Measurements from ENCODE around the gene ATF1. TPM values are rescaled to one million over a fixed set of nuclear protein-coding genes. Genes with fewer than 3 reads are reported as not detected.

The ATF1 gene
- total RNA-seq, 1 donor from 2014 or later, result 30.3 TPM

GRCh38 chr12:50732591-50732990, 31.3 kb upstream of the ATF1 start:
- Mint-ChIP-seq H3K4me1 (ENCODE audit: unreplicated experiment) (no peaks in the 10 kb centered on the region), H3K4me3 (ENCODE audit: unreplicated experiment) (no peak overlapping the region), H3K27me3 (ENCODE audit: unreplicated experiment) (no peaks in the 10 kb centered on the region), H3K27ac (ENCODE audit: unreplicated experiment) (no peak overlapping the region), H3K9me3 (ENCODE audit: unreplicated experiment) (no peaks in the 10 kb centered on the region), H3K36me3 (ENCODE audit: unreplicated experiment) (peaks cover 42% of the 10 kb centered on the region)
- no peak for TF ChIP-seq CTCF (IDR thresholded peaks at IDR 0.05)
- DNase-seq (ENCODE audit: extremely low spot score, unreplicated experiment), result no peak

GRCh38 chr12:50733706-50734105, 30.2 kb upstream of the ATF1 start:
- Mint-ChIP-seq H3K27me3 (ENCODE audit: unreplicated experiment) (no peaks in the 10 kb centered on the region), H3K4me1 (ENCODE audit: unreplicated experiment) (no peaks in the 10 kb centered on the region), H3K36me3 (ENCODE audit: unreplicated experiment) (peaks cover 41% of the 10 kb centered on the region), H3K9me3 (ENCODE audit: unreplicated experiment) (no peaks in the 10 kb centered on the region), H3K4me3 (ENCODE audit: unreplicated experiment) (no peak overlapping the region), H3K27ac (ENCODE audit: unreplicated experiment) (no peak overlapping the region)
- no peak for DNase-seq (ENCODE audit: extremely low spot score, unreplicated experiment)
- no peak for TF ChIP-seq CTCF (IDR thresholded peaks at IDR 0.05)

GRCh38 chr12:50734409-50735263, 29.3 kb upstream of the ATF1 start:
- peak overlapping the region; percentile 61 for H3K27ac Mint-ChIP-seq (ENCODE audit: unreplicated experiment)
- H3K27me3 Mint-ChIP-seq (ENCODE audit: unreplicated experiment), result no peaks in the 10 kb centered on the region
- H3K36me3 Mint-ChIP-seq (ENCODE audit: unreplicated experiment), result peaks cover 43% of the 10 kb centered on the region
- peak; percentile 78 for TF ChIP-seq CTCF (IDR thresholded peaks at IDR 0.05)
- no peaks in the 10 kb centered on the region for H3K9me3 Mint-ChIP-seq (ENCODE audit: unreplicated experiment)
- no peak overlapping the region for H3K4me3 Mint-ChIP-seq (ENCODE audit: unreplicated experiment)
- H3K4me1 Mint-ChIP-seq (ENCODE audit: unreplicated experiment), result no peaks in the 10 kb centered on the region
- DNase-seq (ENCODE audit: extremely low spot score, unreplicated experiment), result no peak

DNA sequence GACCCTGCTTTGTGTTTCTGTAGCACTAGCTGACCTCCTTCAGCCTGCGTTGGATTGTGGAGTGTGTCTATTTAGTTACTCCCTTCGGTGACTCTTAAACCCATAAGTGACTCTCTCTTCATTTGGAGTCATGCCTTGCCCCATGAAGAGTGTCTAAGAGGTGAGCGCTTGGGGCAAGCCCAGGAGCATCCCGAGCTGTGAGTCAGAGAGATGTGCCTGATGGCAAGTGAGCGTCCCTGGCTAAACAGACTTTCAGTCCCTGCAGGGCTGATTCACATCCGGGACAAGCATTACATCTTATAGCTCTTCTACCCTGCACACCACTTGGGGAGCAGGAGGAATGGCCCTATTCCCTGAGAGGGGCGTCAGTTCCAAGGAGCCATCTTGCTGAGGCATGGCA, 24.3 kb upstream of the ATF1 start:
- H3K27ac Mint-ChIP-seq (ENCODE audit: unreplicated experiment), result no peak overlapping the region
- no peaks in the 10 kb centered on the region for H3K4me1 Mint-ChIP-seq (ENCODE audit: unreplicated experiment)
- H3K4me3 Mint-ChIP-seq (ENCODE audit: unreplicated experiment), result no peak overlapping the region
- DNase-seq (ENCODE audit: extremely low spot score, unreplicated experiment), result no peak
- H3K9me3 Mint-ChIP-seq (ENCODE audit: unreplicated experiment), result no peaks in the 10 kb centered on the region
- H3K27me3 Mint-ChIP-seq (ENCODE audit: unreplicated experiment), result no peaks in the 10 kb centered on the region
- H3K36me3 Mint-ChIP-seq (ENCODE audit: unreplicated experiment), result peaks cover 53% of the 10 kb centered on the region
- no peak for TF ChIP-seq CTCF (IDR thresholded peaks at IDR 0.05)

GRCh38 chr12:50740307-50740706, 23.6 kb upstream of the ATF1 start:
- Mint-ChIP-seq H3K9me3 (ENCODE audit: unreplicated experiment) (no peaks in the 10 kb centered on the region), H3K4me3 (ENCODE audit: unreplicated experiment) (no peak overlapping the region), H3K4me1 (ENCODE audit: unreplicated experiment) (no peaks in the 10 kb centered on the region), H3K27me3 (ENCODE audit: unreplicated experiment) (no peaks in the 10 kb centered on the region), H3K27ac (ENCODE audit: unreplicated experiment) (no peak overlapping the region), H3K36me3 (ENCODE audit: unreplicated experiment) (peaks cover 50% of the 10 kb centered on the region)
- TF ChIP-seq CTCF (IDR thresholded peaks at IDR 0.05), result no peak
- no peak for DNase-seq (ENCODE audit: extremely low spot score, unreplicated experiment)

Data from osteocyte (in vitro differentiated cells).